HepG2 (cell line): ENCODE measurements around the gene SLC24A4. TPM values are rescaled to one million over a fixed set of nuclear protein-coding genes. Genes with fewer than 3 reads are reported as not detected.

ENCODE experiments used
- ATRX ChIP-seq: sonication (generic); formaldehyde crosslinking; IDR thresholded peaks from 2 replicates; pipeline ENCODE4 v1.4.0; 2020; ENCODE audit warnings: missing genetic modification reagents, borderline replicate concordance
- CBX1 ChIP-seq: IDR thresholded peaks from one replicate; pipeline ENCODE4 v1.6.1; 2016; ENCODE audit warnings: antibody characterized with exemption, low read depth
- FOXA3 ChIP-seq: IDR thresholded peaks from 2 replicates; pipeline ENCODE4 v1.6.1; 2016; ENCODE audit warnings: missing genetic modification reagents, missing compliant biosample characterization
- GATAD1 ChIP-seq: IDR thresholded peaks from 2 replicates; pipeline ENCODE4 v1.6.1; 2016; ENCODE audit warnings: missing genetic modification reagents, missing compliant biosample characterization
- HHEX ChIP-seq: IDR thresholded peaks from 2 replicates; pipeline ENCODE4 v1.6.1; 2016; ENCODE audit warnings: control low read depth
- MED1 ChIP-seq: sonication (generic); formaldehyde crosslinking; IDR thresholded peaks from 2 replicates; pipeline ENCODE4 v1.4.0; 2020; ENCODE audit warnings: missing genetic modification reagents
- MLLT10 ChIP-seq: sonication (generic); formaldehyde crosslinking; IDR thresholded peaks from 2 replicates; pipeline ENCODE4 v1.4.0; 2020; ENCODE audit warnings: missing genetic modification reagents
- MYC ChIP-seq: sonication (generic); formaldehyde crosslinking; IDR thresholded peaks from 2 replicates; pipeline ENCODE4 v1.9.0; 2021; ENCODE audit warnings: missing genetic modification reagents, borderline replicate concordance
- NRL ChIP-seq: sonication (generic); formaldehyde crosslinking; IDR thresholded peaks from 2 replicates; pipeline ENCODE4 v1.5.0; 2020; ENCODE audit warnings: missing genetic modification reagents, mild to moderate bottlenecking, moderate library complexity, borderline replicate concordance
- RELA ChIP-seq: sonication (generic); formaldehyde crosslinking; IDR thresholded peaks from 2 replicates; pipeline ENCODE4 v1.4.0; 2020; ENCODE audit warnings: missing genetic modification reagents
- RXRB ChIP-seq: IDR thresholded peaks from 2 replicates; pipeline ENCODE4 v1.6.1; 2016; ENCODE audit warnings: borderline replicate concordance, missing genetic modification reagents, missing compliant biosample characterization
- SAFB2 ChIP-seq: sonication (generic); formaldehyde crosslinking; IDR thresholded peaks from 2 replicates; pipeline ENCODE4 v1.5.1; 2020; ENCODE audit warnings: missing genetic modification reagents, low read depth, mild to moderate bottlenecking, borderline replicate concordance
- SP4 ChIP-seq: sonication (generic); formaldehyde crosslinking; IDR thresholded peaks from 2 replicates; pipeline ENCODE4 v1.8.1; 2023; ENCODE audit warnings: mild to moderate bottlenecking, missing genetic modification reagents
- SRSF9 ChIP-seq: fragments of 200-400 bp; formaldehyde crosslinking; IDR thresholded peaks from 2 replicates; pipeline ENCODE4 v1.6.1; 2018; ENCODE audit warnings: borderline replicate concordance, mild to moderate bottlenecking, low read depth, low read length; ENCODE audit not compliant: insufficient read depth, poor library complexity, severe bottlenecking
- YEATS2 ChIP-seq: sonication (generic); formaldehyde crosslinking; IDR thresholded peaks from 2 replicates; pipeline ENCODE4 v1.4.0; 2020; ENCODE audit warnings: missing genetic modification reagents, borderline replicate concordance
- ZKSCAN5 ChIP-seq: sonication (generic); formaldehyde crosslinking; IDR thresholded peaks from 2 replicates; pipeline ENCODE4 v1.5.1; 2020; ENCODE audit warnings: mild to moderate bottlenecking, missing genetic modification reagents
- ZKSCAN8 ChIP-seq: IDR thresholded peaks from 2 replicates; pipeline ENCODE4 v1.6.1; 2016; ENCODE audit warnings: borderline replicate concordance, missing genetic modification reagents, missing compliant biosample characterization
- ZMYM2 ChIP-seq: sonication (generic); formaldehyde crosslinking; IDR thresholded peaks from 2 replicates; pipeline ENCODE4 v1.8.0; 2022; ENCODE audit warnings: mild to moderate bottlenecking, missing genetic modification reagents
- ZNF451 ChIP-seq: sonication (generic); formaldehyde crosslinking; IDR thresholded peaks from 2 replicates; pipeline ENCODE4 v1.5.0; 2020; ENCODE audit warnings: mild to moderate bottlenecking, missing genetic modification reagents
- ZNF549 ChIP-seq: sonication (generic); formaldehyde crosslinking; IDR thresholded peaks from 2 replicates; pipeline ENCODE4 v1.5.0; 2020; ENCODE audit warnings: missing genetic modification reagents
- polyA plus RNA-seq, 8 experiments: library from polyadenylated mRNA; depleted of rRNA in 3 of 8; stranded (reverse) in 7 of 8; unstranded in 1 of 8; fragments of >200 nt; fragmentation: Illumina TruSeq in 4 of 8; extraction: Trizol in 4 of 8; gene quantifications; 2 replicates each; pipeline versions ENCODE4 v1.2.1 to v1.2.3, GENCODE V29; 2011 to 2016; ENCODE audit warnings: low read depth in 4 of 8, missing spikeins in 1 of 8, mixed read lengths in 1 of 8; ENCODE audit not compliant: insufficient read depth in 1 of 8
- total RNA-seq, 5 experiments: library from RNA; depleted of rRNA; stranded (reverse); fragments of >200 nt; fragmentation: Illumina TruSeq; extraction: Trizol; gene quantifications; 2 replicates each; pipeline ENCODE4 v1.2.3, GENCODE V29; 2016; ENCODE audit warnings: low read depth in 1 of 5
- TF ChIP-seq, protein P1 (sequence below): sonication (generic); formaldehyde crosslinking; IDR thresholded peaks from 2 replicates; pipeline ENCODE4 v1.5.0; 2020; ENCODE audit warnings: missing genetic modification reagents
- TF ChIP-seq, protein P2 (sequence below): sonication (generic); formaldehyde crosslinking; IDR thresholded peaks from 2 replicates; pipeline ENCODE4 v1.4.0; 2020; ENCODE audit warnings: missing genetic modification reagents
- TF ChIP-seq, protein P3 (sequence below), 2 experiments: sonication (generic) in 1 of 2; formaldehyde crosslinking in 1 of 2; IDR thresholded peaks; 2 replicates each; pipeline versions ENCODE4 v1.4.0 to v1.6.1; 2018 to 2020; ENCODE audit warnings: missing genetic modification reagents in 2 of 2, borderline replicate concordance in 1 of 2, low read depth in 1 of 2, mild to moderate bottlenecking in 1 of 2, missing biosample characterization in 1 of 2

Gene SLC24A4
- total and polyA plus RNA-seq, 2 of the 13 experiments (the other 11 are each of a cell fraction or from before 2014, with no cell fraction given): not detected

DNA sequence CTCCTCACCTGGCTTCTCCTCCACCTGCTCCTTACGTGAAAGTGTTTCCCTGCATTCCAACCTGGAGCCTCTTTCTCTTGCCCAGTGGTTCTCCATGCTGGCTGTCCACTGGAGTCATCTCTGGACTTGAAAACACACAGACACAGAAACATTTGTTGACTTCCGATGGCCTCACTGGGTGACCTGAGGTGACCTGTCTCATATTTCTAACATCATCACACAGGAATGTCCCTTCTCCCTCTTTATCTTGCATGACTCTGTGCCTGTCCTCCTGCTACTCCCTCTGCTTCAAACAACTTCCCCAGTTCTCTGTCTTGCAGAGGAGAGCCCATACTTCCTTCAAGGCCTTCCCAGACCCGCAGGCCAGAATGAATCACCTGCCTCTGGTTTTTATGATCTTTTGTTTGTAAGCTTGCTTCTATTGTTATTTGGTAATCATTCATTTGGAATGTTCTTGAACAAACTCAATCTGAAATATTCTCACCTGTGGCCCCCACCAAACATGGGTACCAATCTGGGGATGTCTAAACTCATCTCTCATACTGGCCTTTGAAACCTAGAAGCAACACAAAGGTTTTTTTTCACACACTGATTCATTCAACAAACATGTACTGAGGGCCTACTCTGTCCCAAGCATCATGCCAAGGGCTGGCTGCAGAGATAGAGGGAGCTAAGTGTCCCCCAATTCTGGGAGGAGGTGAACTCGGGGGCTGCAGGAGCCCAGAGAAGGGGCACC lies 181.0 kb downstream of the SLC24A4 start (continued):
- TF ChIP-seq, protein P1, sequence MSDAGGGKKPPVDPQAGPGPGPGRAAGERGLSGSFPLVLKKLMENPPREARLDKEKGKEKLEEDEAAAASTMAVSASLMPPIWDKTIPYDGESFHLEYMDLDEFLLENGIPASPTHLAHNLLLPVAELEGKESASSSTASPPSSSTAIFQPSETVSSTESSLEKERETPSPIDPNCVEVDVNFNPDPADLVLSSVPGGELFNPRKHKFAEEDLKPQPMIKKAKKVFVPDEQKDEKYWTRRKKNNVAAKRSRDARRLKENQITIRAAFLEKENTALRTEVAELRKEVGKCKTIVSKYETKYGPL (CRISPR knock-in tag): no peak
- no peak for TF ChIP-seq SRSF9
- TF ChIP-seq FOXA3 (CRISPR knock-in tag): peak; percentile 81
- TF ChIP-seq ZNF549 (CRISPR knock-in tag): no peak
- TF ChIP-seq MYC (CRISPR knock-in tag): no peak
- no peak for TF ChIP-seq ZNF451 (CRISPR knock-in tag)
- TF ChIP-seq, protein P2, sequence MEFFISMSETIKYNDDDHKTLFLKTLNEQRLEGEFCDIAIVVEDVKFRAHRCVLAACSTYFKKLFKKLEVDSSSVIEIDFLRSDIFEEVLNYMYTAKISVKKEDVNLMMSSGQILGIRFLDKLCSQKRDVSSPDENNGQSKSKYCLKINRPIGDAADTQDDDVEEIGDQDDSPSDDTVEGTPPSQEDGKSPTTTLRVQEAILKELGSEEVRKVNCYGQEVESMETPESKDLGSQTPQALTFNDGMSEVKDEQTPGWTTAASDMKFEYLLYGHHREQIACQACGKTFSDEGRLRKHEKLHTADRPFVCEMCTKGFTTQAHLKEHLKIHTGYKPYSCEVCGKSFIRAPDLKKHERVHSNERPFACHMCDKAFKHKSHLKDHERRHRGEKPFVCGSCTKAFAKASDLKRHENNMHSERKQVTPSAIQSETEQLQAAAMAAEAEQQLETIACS (CRISPR knock-in tag): no peak
- TF ChIP-seq YEATS2 (CRISPR knock-in tag): no peak; the same call in 1 of the 2 replicates
- no peak for TF ChIP-seq MLLT10
- peak; percentile 56; the same call in 1 of the 2 replicates for TF ChIP-seq ZKSCAN8 (CRISPR knock-in tag)
- TF ChIP-seq RELA: no peak
- no peak for TF ChIP-seq NRL (CRISPR knock-in tag)
- no peak for TF ChIP-seq ATRX (CRISPR knock-in tag)
- TF ChIP-seq RXRB (CRISPR knock-in tag): peak; percentile 99
- no peak for TF ChIP-seq SAFB2 (CRISPR knock-in tag)
- TF ChIP-seq ZMYM2 (CRISPR knock-in tag): no peak
- no peak for TF ChIP-seq SP4 (CRISPR knock-in tag)
- TF ChIP-seq CBX1: no peak
- peak; percentile 32; the same call in 1 of the 2 replicates for TF ChIP-seq HHEX (CRISPR knock-in tag)
- TF ChIP-seq, protein P3, sequence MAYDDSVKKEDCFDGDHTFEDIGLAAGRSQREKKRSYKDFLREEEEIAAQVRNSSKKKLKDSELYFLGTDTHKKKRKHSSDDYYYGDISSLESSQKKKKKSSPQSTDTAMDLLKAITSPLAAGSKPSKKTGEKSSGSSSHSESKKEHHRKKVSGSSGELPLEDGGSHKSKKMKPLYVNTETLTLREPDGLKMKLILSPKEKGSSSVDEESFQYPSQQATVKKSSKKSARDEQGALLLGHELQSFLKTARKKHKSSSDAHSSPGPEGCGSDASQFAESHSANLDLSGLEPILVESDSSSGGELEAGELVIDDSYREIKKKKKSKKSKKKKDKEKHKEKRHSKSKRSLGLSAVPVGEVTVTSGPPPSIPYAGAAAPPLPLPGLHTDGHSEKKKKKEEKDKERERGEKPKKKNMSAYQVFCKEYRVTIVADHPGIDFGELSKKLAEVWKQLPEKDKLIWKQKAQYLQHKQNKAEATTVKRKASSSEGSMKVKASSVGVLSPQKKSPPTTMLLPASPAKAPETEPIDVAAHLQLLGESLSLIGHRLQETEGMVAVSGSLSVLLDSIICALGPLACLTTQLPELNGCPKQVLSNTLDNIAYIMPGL (CRISPR knock-in tag; IDR thresholded peaks at IDR 0.05; ENCODE audit: borderline replicate concordance in 1 of 2, low read depth in 1 of 2): 0 out of 4 replicates have a peak, but pooled peaks have one; percentile 24 to 42
- peak; percentile 58; the same call in 1 of the 2 replicates for TF ChIP-seq GATAD1 (CRISPR knock-in tag)
- peak; percentile 89 for TF ChIP-seq MED1 (CRISPR knock-in tag)
- no peak for TF ChIP-seq ZKSCAN5
